Measurements from ENCODE around the gene RBFOX2.

- no peak for TF ChIP-seq CTCF (IDR thresholded peaks at IDR 0.05)
- no peak for TF ChIP-seq TCF7L2 (IDR thresholded peaks at IDR 0.05; ENCODE audit: low read depth, low read length)
Observed at GRCh38 chr22:35712672-35713071, 316.0 kb downstream of the RBFOX2 start.

All from Panc1 (cell line).